Measurements from ENCODE around the gene GAS2L3. TPM values are rescaled to one million over a fixed set of nuclear protein-coding genes. Genes with fewer than 3 reads are reported as not detected.

GAS2L3 gene
- total and polyA plus RNA-seq, 2 of the 8 experiments (the other 6 are each of a cell fraction or from before 2014, with no cell fraction given), result 2.1 to 19.3 TPM

DNA sequence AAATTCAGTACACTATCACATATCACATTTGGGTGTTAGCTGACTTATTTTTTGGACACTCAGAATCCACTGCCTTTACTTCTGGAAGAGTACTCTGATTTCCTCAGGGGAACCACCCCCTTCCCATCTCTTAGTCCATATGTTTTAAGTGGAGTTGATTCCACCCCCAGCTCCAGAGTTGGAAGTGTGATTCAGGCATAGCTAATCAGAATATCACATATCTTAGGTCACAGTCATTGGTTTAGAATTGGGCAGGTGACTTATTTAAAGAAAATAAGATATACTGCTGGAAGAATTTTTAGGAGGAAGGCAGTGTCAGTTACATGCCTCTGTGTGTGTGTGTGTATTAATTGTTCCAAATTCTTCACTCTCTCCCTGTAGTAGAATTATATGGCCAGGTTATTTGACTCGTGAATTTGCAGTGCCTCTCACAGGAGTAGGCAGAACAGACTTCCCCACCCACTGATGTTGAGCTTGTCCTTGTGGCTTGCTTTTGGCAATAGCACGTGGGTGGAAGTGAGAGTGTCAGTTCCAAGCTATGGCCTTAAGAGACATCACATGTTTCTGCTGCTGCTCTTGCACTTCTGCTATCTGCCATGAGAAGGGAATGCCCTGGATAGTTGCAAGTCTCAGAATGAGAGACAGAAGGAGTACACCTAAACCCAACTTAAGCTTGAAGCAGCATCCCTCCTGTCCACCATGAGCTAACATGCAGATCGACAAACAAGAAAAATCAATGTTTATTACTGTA is 6.4 kb upstream of the GAS2L3 start:
- CTCF ChIA-PET (ENCODE audit: partially characterized antibody), result interaction anchor here (0.7 to 2.4 kb wide), 7 partner anchors 9 to 219 kb away, joined by 3 to 10 read pairs (median 4); no protein-coding TSS in a partner anchor
- POLR2A ChIA-PET (ENCODE audit: partially characterized antibody), result no interaction called here

More for the DNA sequence above, 6.4 kb upstream of the GAS2L3 start:
- Histone ChIP-seq H3K4me1 (replicated peaks in 1 of 4; ENCODE audit: control insufficient read depth in 3 of 4, insufficient read depth in 4 of 4, low read length in 3 of 4) (no peaks in the 10 kb centered on the region; a peak in 1 of 7 replicates), H3K79me2 (ENCODE audit: control insufficient read depth in 1 of 2, insufficient read depth in 2 of 2, low read length in 2 of 2) (no peaks in the 10 kb centered on the region), H3K23me2 (ENCODE audit: low read depth, low read length) (no peaks in the 10 kb centered on the region; the same call in 1 of the 2 replicates), H3K79me1 (ENCODE audit: low read depth, low read length) (no peaks in the 10 kb centered on the region), H3K4me3 (ENCODE audit: extremely low read depth in 1 of 4, insufficient read depth in 2 of 4, low read depth in 3 of 4, low read length in 4 of 4) (no peak overlapping the region), H4K20me1 (replicated peaks in 1 of 2; ENCODE audit: control insufficient read depth in 1 of 2, insufficient read depth in 2 of 2, low read length in 2 of 2) (no peaks in the 10 kb centered on the region), H2BK20ac (ENCODE audit: low read length) (no peak overlapping the region), H3K36me3 (ENCODE audit: control insufficient read depth in 2 of 4, insufficient read depth in 4 of 4, low read length in 3 of 4) (no peaks in the 10 kb centered on the region), H2AFZ (ENCODE audit: low read length) (no peak overlapping the region; the same call in 1 of the 2 replicates), H3K9ac (replicated peaks in 1 of 4; ENCODE audit: extremely low read depth in 1 of 4, low read depth in 3 of 4, low read length in 3 of 4) (no peak overlapping the region), H2BK120ac (replicated peaks; ENCODE audit: low read depth, low read length) (no peak overlapping the region), H2BK5ac (ENCODE audit: low read depth, low read length) (no peak overlapping the region), H3K14ac (ENCODE audit: insufficient read length) (no peak overlapping the region), H3K56ac (replicated peaks; ENCODE audit: insufficient read length, low read depth, low read length) (no peak overlapping the region), H3K4me2 (ENCODE audit: insufficient read depth in 1 of 2, low read depth in 2 of 2, low read length in 2 of 2) (no peak overlapping the region), H2BK12ac (ENCODE audit: low read depth, low read length) (no peak overlapping the region), H4K8ac (ENCODE audit: extremely low read depth, insufficient read depth, low read length) (no peak overlapping the region), H3K23ac (ENCODE audit: insufficient read length) (no peak overlapping the region), H2BK15ac (ENCODE audit: low read length) (no peak overlapping the region), H3K9me3 (ENCODE audit: insufficient read depth in 2 of 2, low read depth in 1 of 2, low read length in 1 of 2) (no peaks in the 10 kb centered on the region), H4K91ac (replicated peaks; ENCODE audit: insufficient read length, low read length) (no peak overlapping the region), H3K27ac (ENCODE audit: low read depth, low read length) (no peak overlapping the region), H3K4ac (replicated peaks; ENCODE audit: insufficient read length, low read depth, low read length) (no peak overlapping the region), H3K27me3 (replicated peaks in 1 of 4; ENCODE audit: control insufficient read depth in 3 of 4, extremely low read depth in 1 of 4, insufficient read depth in 3 of 4, low read length in 3 of 4) (0 out of 7 replicates have a peak, but pooled peaks cover 0 to under 1% (median under 1%) of the 10 kb centered on the region in 4 experiments), H4K5ac (ENCODE audit: insufficient read length, low read depth, low read length) (no peak overlapping the region), H3K18ac (ENCODE audit: extremely low read depth, low read length) (no peak overlapping the region), H2AK5ac (ENCODE audit: low read depth, low read length) (no peak overlapping the region)
- WGBS, 2 experiments (ENCODE audit: extremely low coverage in 1 of 2, insufficient coverage in 1 of 2, insufficient read length in 1 of 2, insufficient replicate concordance in 2 of 2, low coverage in 1 of 2, low lambda C conversion rate in 2 of 2, missing lambda C conversion rate in 1 of 2), result 85% methylated on average over 3 of the region's 3 CpGs; no CpG with 5 or more reads in 1 of the 2 experiments
- DNase-seq (ENCODE audit: low read depth in 1 of 2, low spot score in 2 of 2) (no peak), FAIRE-seq (no peak)
- TF ChIP-seq USF2 (IDR thresholded peaks at IDR 0.05; ENCODE audit: low read length) (no peak), CREB1 (IDR thresholded peaks at IDR 0.05) (no peak), EZH2 (IDR thresholded peaks at IDR 0.05; ENCODE audit: low read depth, low read length, severe bottlenecking) (no peak), TAF1 (IDR thresholded peaks at IDR 0.05; ENCODE audit: low read depth, low read length) (no peak), POLR2AphosphoS5 (IDR thresholded peaks at IDR 0.05; ENCODE audit: low read depth, low read length) (no peak)
- TF ChIP-seq, protein P1, sequence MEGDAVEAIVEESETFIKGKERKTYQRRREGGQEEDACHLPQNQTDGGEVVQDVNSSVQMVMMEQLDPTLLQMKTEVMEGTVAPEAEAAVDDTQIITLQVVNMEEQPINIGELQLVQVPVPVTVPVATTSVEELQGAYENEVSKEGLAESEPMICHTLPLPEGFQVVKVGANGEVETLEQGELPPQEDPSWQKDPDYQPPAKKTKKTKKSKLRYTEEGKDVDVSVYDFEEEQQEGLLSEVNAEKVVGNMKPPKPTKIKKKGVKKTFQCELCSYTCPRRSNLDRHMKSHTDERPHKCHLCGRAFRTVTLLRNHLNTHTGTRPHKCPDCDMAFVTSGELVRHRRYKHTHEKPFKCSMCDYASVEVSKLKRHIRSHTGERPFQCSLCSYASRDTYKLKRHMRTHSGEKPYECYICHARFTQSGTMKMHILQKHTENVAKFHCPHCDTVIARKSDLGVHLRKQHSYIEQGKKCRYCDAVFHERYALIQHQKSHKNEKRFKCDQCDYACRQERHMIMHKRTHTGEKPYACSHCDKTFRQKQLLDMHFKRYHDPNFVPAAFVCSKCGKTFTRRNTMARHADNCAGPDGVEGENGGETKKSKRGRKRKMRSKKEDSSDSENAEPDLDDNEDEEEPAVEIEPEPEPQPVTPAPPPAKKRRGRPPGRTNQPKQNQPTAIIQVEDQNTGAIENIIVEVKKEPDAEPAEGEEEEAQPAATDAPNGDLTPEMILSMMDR (IDR thresholded peaks at IDR 0.05; ENCODE audit: control extremely low read depth in 1 of 3, insufficient read depth in 1 of 3, low read depth in 1 of 3, low read length in 3 of 3), result no peak
